ENCODE results near the gene FOXA2.

DNA sequence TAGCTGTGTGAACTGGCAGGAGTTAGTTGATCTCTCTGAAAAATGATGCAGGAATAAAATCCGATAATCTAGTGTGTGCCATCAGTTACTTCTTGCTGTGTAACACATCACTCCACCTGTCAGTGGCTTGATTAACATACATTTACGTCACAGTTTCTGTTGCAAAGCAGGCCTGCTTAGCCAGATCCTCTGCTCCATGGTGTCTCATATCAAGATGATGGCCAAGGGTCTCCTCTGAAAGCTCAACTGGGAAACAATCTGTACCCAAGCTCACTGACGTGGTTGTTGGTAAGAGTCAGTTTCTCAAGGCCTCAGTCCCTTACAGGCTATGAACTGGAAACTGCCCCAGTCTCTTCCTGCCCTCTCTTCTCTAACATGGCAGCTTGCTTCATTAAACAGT is 51.8 kb downstream of the FOXA2 start:
- TF ChIP-seq POLR2A (IDR thresholded peaks at IDR 0.05) = no peak
- TF ChIP-seq, protein P1, sequence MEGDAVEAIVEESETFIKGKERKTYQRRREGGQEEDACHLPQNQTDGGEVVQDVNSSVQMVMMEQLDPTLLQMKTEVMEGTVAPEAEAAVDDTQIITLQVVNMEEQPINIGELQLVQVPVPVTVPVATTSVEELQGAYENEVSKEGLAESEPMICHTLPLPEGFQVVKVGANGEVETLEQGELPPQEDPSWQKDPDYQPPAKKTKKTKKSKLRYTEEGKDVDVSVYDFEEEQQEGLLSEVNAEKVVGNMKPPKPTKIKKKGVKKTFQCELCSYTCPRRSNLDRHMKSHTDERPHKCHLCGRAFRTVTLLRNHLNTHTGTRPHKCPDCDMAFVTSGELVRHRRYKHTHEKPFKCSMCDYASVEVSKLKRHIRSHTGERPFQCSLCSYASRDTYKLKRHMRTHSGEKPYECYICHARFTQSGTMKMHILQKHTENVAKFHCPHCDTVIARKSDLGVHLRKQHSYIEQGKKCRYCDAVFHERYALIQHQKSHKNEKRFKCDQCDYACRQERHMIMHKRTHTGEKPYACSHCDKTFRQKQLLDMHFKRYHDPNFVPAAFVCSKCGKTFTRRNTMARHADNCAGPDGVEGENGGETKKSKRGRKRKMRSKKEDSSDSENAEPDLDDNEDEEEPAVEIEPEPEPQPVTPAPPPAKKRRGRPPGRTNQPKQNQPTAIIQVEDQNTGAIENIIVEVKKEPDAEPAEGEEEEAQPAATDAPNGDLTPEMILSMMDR (IDR thresholded peaks at IDR 0.05) = no peak

All from sigmoid colon (tissue), 3 donors.